ENCODE measurements around the gene ALOXE3.

ALOXE3 gene

GRCh38 chr17:8158267-8159031, 40.1 kb upstream of the ALOXE3 start:
- H3K4me1 Mint-ChIP-seq: peaks cover 39% of the 10 kb centered on the region
- H3K4me3 Mint-ChIP-seq: peak overlapping the region; percentile 70
- H3K36me3 Mint-ChIP-seq: no peaks in the 10 kb centered on the region
- H3K27ac Mint-ChIP-seq: peak overlapping the region; percentile 73
- no peaks in the 10 kb centered on the region for H3K9me3 Mint-ChIP-seq
- no peaks in the 10 kb centered on the region for H3K27me3 Mint-ChIP-seq

- no peak overlapping the region for H3K27ac Mint-ChIP-seq
- H3K4me3 Mint-ChIP-seq: no peak overlapping the region
- H3K9me3 Mint-ChIP-seq: no peaks in the 10 kb centered on the region
- peaks cover 1% of the 10 kb centered on the region for H3K36me3 Mint-ChIP-seq
- peaks cover 36% of the 10 kb centered on the region for H3K4me1 Mint-ChIP-seq
- no peaks in the 10 kb centered on the region for H3K27me3 Mint-ChIP-seq
Measured at GRCh38 chr17:8156246-8156992, 38.1 kb upstream of the ALOXE3 start.

DNA sequence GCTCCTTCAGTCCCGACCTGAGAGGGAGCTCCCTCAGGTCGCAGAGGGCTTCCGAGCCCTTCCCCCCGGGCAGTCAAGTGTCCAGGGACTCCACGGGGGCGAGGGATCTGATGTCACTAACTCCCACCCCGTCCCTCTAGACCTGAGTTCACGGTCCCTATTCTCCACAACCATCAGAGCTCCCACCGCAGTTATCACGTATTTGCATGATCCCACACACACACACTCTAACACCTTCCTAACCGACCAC, 37.6 kb upstream of the ALOXE3 start:
- Mint-ChIP-seq H3K4me1 (peaks cover 35% of the 10 kb centered on the region), H3K4me3 (no peak overlapping the region), H3K27ac (no peak overlapping the region), H3K36me3 (peaks cover 1% of the 10 kb centered on the region), H3K9me3 (no peaks in the 10 kb centered on the region), H3K27me3 (no peaks in the 10 kb centered on the region)

DNA sequence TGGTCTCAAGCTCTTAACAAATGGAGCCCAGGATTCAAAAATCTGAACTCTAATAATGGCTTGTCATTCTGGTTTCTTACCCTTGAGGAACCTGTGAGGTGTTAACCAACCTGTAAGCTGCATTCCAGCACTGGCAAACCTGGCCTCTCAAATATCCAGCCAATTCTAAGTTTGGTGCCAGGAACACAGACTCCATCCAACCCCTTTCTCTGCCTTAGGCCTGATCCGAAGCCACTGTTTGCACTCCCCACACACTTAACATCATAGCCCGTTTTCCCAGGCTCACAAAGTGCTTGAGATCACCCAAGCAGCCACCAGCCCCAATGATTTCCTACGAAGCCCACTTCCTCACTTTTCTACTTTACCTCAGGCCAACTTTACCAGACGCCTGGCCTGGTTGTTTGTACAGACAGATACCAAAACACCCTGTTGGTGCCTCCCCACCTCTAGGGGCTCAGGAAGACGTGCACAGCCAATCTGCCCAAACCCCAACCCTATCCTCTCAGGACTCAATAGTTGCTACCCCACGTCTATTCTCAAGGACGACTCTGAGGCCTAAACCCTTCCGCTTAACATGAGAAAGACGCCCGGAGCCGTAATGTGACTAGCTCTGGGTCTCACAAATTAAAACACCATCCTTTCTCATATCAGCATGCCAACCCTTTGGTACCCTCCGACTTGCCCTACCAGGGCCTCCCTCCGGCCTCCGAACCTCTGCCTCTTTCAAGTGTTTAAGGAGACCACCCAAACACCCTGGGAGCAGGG, 37.1 kb upstream of the ALOXE3 start:
- H3K27me3 Mint-ChIP-seq: no peaks in the 10 kb centered on the region
- peaks cover 35% of the 10 kb centered on the region for H3K4me1 Mint-ChIP-seq
- H3K9me3 Mint-ChIP-seq: no peaks in the 10 kb centered on the region
- H3K4me3 Mint-ChIP-seq: no peak overlapping the region
- no peak overlapping the region for H3K27ac Mint-ChIP-seq
- peaks cover 1% of the 10 kb centered on the region for H3K36me3 Mint-ChIP-seq

DNA sequence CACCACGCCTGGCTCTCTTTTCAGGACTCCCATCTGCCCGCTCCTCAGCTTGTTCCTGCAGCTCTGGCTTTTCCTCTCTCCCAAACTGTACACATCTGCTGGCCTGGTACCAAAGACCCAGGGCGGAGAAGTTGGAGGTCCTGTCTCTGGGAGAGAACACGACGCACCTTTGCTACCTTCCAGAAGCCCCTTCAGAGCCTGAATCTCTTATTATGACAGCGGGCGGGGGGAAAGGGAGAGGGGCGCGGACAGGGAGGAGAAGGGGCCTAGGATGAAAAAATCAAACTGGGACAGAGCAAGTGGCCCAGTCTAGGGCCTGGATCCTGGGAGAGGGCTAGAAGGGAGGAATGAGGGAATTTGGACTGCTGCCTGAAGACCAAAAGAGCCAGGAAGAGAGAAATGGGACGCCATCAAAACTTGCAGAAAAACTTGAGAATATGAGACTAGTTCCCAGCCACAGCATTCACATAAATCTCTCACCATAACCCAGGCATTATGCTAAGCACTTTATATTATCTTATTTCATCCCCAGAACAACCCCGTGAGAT, 36.4 kb upstream of the ALOXE3 start:
- peaks cover 1% of the 10 kb centered on the region for H3K36me3 Mint-ChIP-seq
- no peaks in the 10 kb centered on the region for H3K9me3 Mint-ChIP-seq
- H3K27me3 Mint-ChIP-seq: no peaks in the 10 kb centered on the region
- no peak overlapping the region for H3K27ac Mint-ChIP-seq
- H3K4me3 Mint-ChIP-seq: no peak overlapping the region
- H3K4me1 Mint-ChIP-seq: peaks cover 35% of the 10 kb centered on the region

GRCh38 chr17:8153957-8154607, 35.8 kb upstream of the ALOXE3 start:
- Mint-ChIP-seq H3K4me1 (peaks cover 33% of the 10 kb centered on the region), H3K36me3 (peaks cover 1% of the 10 kb centered on the region), H3K9me3 (no peaks in the 10 kb centered on the region), H3K4me3 (no peak overlapping the region), H3K27ac (no peak overlapping the region), H3K27me3 (no peaks in the 10 kb centered on the region)

DNA sequence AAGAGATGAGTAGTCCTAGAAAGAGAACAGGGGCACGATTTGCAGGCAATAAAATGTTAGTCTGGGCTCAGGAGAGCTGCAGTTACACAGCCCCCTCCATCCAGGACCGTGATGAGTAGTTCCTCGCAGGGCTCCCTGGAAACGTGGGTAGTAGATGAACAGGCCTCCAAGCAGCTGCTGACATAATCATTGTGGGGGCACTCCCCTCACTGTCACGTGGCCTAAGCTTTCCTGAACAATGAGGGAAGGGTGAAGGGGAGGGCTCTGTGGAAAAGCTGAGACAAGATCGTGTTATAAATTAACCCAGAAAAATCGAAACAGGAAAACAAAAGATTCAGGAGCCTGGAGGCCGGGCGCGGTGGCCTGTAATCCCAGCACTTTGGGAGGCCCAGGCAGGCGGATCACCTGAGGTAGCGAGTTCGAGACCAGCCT, 35.2 kb upstream of the ALOXE3 start:
- Mint-ChIP-seq H3K36me3 (peaks cover 2% of the 10 kb centered on the region), H3K27ac (no peak overlapping the region), H3K4me3 (peak overlapping the region; percentile 88), H3K27me3 (no peaks in the 10 kb centered on the region), H3K9me3 (no peaks in the 10 kb centered on the region), H3K4me1 (peaks cover 28% of the 10 kb centered on the region)

DNA sequence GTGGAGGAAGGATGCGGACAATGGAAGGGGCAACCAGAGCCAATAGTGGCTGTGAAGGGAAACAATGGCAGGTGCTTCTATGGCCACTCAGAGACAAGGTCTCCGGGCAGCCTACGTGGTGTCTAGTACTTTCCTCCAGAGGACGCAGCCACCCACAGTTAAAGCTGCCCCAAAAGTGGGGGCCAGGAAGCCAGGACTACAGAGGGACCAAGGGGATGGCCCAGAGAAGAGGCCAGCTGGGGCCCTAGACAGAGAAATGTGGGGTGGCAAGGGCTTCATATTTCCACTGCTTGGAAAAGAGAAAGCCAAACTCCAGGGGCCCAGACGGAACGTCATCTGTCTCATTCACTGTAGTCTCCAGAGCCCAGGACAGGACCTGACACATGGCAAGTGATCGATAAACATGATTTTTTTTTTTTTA, 34.7 kb upstream of the ALOXE3 start:
- Mint-ChIP-seq H3K4me1 (peaks cover 25% of the 10 kb centered on the region), H3K27me3 (no peaks in the 10 kb centered on the region), H3K9me3 (no peaks in the 10 kb centered on the region), H3K36me3 (peaks cover 6% of the 10 kb centered on the region), H3K27ac (no peak overlapping the region), H3K4me3 (peak overlapping the region; percentile 88)

GRCh38 chr17:8152112-8152775, 33.9 kb upstream of the ALOXE3 start, which contains the start of gene PER1:
Gene PER1, minus strand, starts transcription at chr17:8152404. Its CDS starts 1,698 bp downstream, at chr17:8150706.
- Mint-ChIP-seq H3K27ac (peak within 1 kb of the TSS; percentile 83), H3K36me3 (peaks cover 8% of the 10 kb centered on the region), H3K4me3 (peak within 1 kb of the TSS; percentile 88), H3K4me1 (peaks cover 25% of the 10 kb centered on the region), H3K9me3 (no peaks in the 10 kb centered on the region), H3K27me3 (no peaks in the 10 kb centered on the region)

- Mint-ChIP-seq H3K27ac (peak overlapping the region; percentile 83), H3K4me1 (peaks cover 29% of the 10 kb centered on the region), H3K27me3 (no peaks in the 10 kb centered on the region), H3K4me3 (peak overlapping the region; percentile 88), H3K36me3 (peaks cover 10% of the 10 kb centered on the region), H3K9me3 (no peaks in the 10 kb centered on the region)
Measured at GRCh38 chr17:8151641-8152111, 33.4 kb upstream of the ALOXE3 start.

GRCh38 chr17:8151120-8151640, 32.9 kb upstream of the ALOXE3 start:
- no peaks in the 10 kb centered on the region for H3K9me3 Mint-ChIP-seq
- H3K27ac Mint-ChIP-seq: peak overlapping the region; percentile 83
- peaks cover 15% of the 10 kb centered on the region for H3K36me3 Mint-ChIP-seq
- peaks cover 32% of the 10 kb centered on the region for H3K4me1 Mint-ChIP-seq
- H3K4me3 Mint-ChIP-seq: peak overlapping the region; percentile 88
- H3K27me3 Mint-ChIP-seq: no peaks in the 10 kb centered on the region

- Mint-ChIP-seq H3K4me1 (peaks cover 32% of the 10 kb centered on the region), H3K27me3 (no peaks in the 10 kb centered on the region), H3K27ac (peak overlapping the region; percentile 84)
Measured at GRCh38 chr17:8150194-8151119, 32.1 kb upstream of the ALOXE3 start.

GRCh38 chr17:8149419-8150193, 31.3 kb upstream of the ALOXE3 start:
- Mint-ChIP-seq H3K9me3 (no peaks in the 10 kb centered on the region), H3K36me3 (peaks cover 16% of the 10 kb centered on the region), H3K4me1 (peaks cover 32% of the 10 kb centered on the region), H3K27ac (no peak overlapping the region), H3K27me3 (no peaks in the 10 kb centered on the region), H3K4me3 (peak overlapping the region; percentile 57)

More at GRCh38 chr17:8150194-8151119, 32.1 kb upstream of the ALOXE3 start:
- Mint-ChIP-seq H3K9me3 (no peaks in the 10 kb centered on the region), H3K4me3 (peak overlapping the region; percentile 88), H3K36me3 (peaks cover 16% of the 10 kb centered on the region)
